HG02970 (cell line): ENCODE measurements around the gene TNFRSF6B.

Experiments
- ATAC-seq: cut with Tn5 transposase; IDR thresholded peaks from one replicate; pipeline ENCODE4 v1.9.1; 2021; ENCODE audit warnings: mild to moderate bottlenecking, moderate library complexity, moderate number of reproducible peaks; ENCODE audit not compliant: unreplicated experiment, low FRiP score

The TNFRSF6B gene

DNA sequence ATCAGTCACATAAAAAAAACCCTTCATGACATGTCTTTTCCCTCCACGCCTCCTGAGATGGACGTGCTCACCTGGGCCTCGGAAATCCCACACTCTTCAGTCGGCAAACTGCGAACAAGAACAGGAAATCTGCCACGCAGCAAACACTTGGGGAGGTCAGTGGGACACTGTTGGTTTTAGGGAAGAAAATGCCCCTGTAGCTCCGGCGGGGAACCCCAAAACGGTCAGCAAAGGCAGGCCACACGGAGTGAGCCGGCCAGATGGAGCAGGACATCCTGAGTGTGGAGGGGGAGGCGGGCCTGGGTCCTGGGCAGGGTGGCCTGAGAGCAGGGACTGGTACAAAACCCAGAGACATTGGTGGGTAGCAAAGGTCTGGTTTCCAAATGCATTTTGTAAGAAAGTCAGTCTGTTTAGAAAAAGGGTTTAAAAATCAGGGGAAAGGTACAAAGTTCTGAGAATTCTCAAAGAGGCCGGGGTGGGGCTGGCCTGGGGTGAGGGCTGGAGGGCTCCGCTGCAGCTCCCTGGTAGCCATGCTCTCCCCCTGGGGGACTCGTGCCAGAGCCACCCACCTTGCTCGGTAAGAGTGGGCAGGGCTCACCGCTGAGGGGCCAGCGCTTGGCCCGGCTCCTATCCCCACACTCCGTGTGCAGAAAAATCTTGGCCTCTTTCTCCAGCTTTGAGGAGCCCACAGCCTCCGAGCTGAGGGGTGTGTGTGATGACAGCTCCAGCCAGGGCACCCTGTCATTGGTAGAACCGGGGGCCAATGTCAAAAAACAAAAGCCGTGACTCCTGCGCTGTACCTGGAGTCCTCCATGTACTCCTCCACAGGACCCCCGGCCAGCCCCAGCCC, 48.3 kb downstream of the TNFRSF6B start:
- no peak for ATAC-seq

GRCh38 chr20:63745424-63745805, 49.0 kb downstream of the TNFRSF6B start:
- no peak for ATAC-seq

DNA sequence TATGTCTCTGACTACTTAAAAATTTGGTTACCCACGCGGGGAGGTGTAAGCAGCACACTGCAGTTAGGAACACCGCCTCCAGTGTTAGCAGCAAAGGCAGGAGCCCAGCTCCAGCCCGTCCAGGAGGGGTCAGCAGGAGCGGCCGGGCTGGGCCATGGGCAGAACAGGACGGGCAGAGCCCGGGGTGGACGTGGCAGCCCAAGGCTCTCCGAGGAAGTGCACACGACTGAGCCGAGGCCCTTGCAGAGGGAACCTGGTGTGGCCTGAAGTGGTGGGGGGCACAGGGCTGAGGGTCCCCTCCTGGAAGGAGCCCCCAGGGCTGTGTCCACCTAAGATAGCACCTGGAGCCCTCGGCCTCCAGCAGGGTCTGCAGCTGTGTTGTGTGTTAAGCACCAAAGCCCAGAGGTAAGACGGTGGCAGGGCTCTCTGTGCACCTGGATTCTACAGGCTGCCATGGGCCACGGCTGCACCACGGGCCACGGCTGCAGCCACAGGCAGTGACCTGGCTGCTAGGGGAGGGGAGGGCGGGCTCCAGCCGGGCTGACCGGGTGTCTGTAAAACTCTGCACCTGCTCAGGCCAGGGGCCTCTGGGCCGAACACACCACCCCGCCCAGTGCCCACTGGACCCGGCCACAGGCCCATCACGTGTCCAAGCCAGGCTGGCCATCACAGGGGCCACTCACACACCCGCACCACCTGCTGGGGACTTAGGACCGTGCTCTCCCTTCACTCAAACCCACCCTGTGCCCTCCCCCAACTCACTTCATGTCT, 49.7 kb downstream of the TNFRSF6B start:
- ATAC-seq, result no peak

- ATAC-seq, result no peak
These were observed 50.4 kb downstream of the TNFRSF6B start for GRCh38 chr20:63746751-63747315.

DNA sequence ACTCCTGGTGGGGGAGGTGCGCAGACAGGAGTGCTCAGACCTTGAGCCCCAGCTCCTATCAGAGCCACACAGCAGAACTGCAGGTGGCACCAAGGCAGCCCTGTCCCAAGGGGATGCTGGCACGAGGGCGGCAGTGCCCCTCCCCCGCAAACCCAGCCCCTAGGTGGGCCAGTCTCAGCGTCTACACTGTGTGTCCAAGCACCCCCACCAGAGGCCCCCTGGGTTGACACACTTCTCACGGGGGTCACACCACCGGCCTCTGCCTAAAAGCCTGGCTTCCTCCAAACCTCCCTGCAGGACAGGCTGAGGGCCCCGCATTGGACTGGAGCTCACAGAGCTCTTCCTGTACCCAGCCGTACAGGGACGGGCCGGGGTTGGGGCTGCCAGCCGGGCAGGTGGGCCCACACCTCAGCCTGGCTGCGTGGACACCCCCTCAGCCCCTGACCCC, 51.2 kb downstream of the TNFRSF6B start:
- ATAC-seq, result no peak
